NCI-H82 treated with DMSO at 0.1 percent for 48 hours (cell line): ENCODE data around the gene ZNF710.
A peak's percentile ranks its signal among the peaks of the same experiment; 100 is the strongest.

Experiments
- DNase-seq: peaks from one replicate; lab custom pipeline; 2025; ENCODE audit not compliant: unreplicated experiment; lab: John Stamatoyannopoulos, UW

ZNF710 gene

GRCh38 chr15:90018216-90018831, 17.2 kb downstream of the ZNF710 start:
- DNase-seq = no peak

- no peak for DNase-seq
Observed at GRCh38 chr15:90019611-90020010, 18.5 kb downstream of the ZNF710 start.

GRCh38 chr15:90020021-90020735, 19.1 kb downstream of the ZNF710 start:
- no peak for DNase-seq

GRCh38 chr15:90020936-90021507, 19.9 kb downstream of the ZNF710 start:
- no peak for DNase-seq

GRCh38 chr15:90022345-90022744, 21.2 kb downstream of the ZNF710 start:
- DNase-seq = no peak

- no peak for DNase-seq
Observed at GRCh38 chr15:90022905-90023700, 22.0 kb downstream of the ZNF710 start.

GRCh38 chr15:90024406-90024805, 23.3 kb downstream of the ZNF710 start:
- DNase-seq = no peak

- no peak for DNase-seq
Observed at GRCh38 chr15:90025489-90026033, 24.4 kb downstream of the ZNF710 start.

- DNase-seq = no peak
Observed at GRCh38 chr15:90028376-90028944, 27.3 kb downstream of the ZNF710 start.

GRCh38 chr15:90029024-90029423, 27.9 kb downstream of the ZNF710 start:
- no peak for DNase-seq

GRCh38 chr15:90030376-90030775, 29.3 kb downstream of the ZNF710 start:
- no peak for DNase-seq

- DNase-seq = no peak
Observed at GRCh38 chr15:90031231-90031791, 30.2 kb downstream of the ZNF710 start.

- DNase-seq = peak; percentile 29
Observed at GRCh38 chr15:90033006-90033405, 31.9 kb downstream of the ZNF710 start.

- no peak for DNase-seq
Observed at GRCh38 chr15:90033448-90033847, 32.3 kb downstream of the ZNF710 start.

GRCh38 chr15:90035095-90035839, 34.1 kb downstream of the ZNF710 start:
- no peak for DNase-seq

GRCh38 chr15:90035840-90036230, 34.7 kb downstream of the ZNF710 start:
- no peak for DNase-seq

- DNase-seq = no peak
Observed at GRCh38 chr15:90036343-90036742, 35.2 kb downstream of the ZNF710 start.

GRCh38 chr15:90036806-90037510, 35.8 kb downstream of the ZNF710 start:
- no peak for DNase-seq

GRCh38 chr15:90037511-90037860, 36.4 kb downstream of the ZNF710 start:
- DNase-seq = no peak
